NCI-H1092 treated with DMSO at 0.1 percent for 48 hours (cell line): Measurements from ENCODE around the gene ALOX12.

ENCODE experiments used
- DNase-seq: peaks from one replicate; lab custom pipeline; 2025; lab: John Stamatoyannopoulos, UW

ALOX12 gene

GRCh38 chr17:7001318-7001961 is 5.6 kb downstream of the ALOX12 start:
- no peak for DNase-seq

- no peak for DNase-seq
Observed at GRCh38 chr17:7002288-7003047, 6.6 kb downstream of the ALOX12 start.

- DNase-seq: no peak
Observed at GRCh38 chr17:7003745-7004144, 7.9 kb downstream of the ALOX12 start.

- peak; percentile 52 for DNase-seq
Observed at GRCh38 chr17:7004398-7005253, 8.8 kb downstream of the ALOX12 start.

- DNase-seq: no peak
Observed at GRCh38 chr17:7005716-7006115, 9.9 kb downstream of the ALOX12 start.

GRCh38 chr17:7007143-7007542 is 11.3 kb downstream of the ALOX12 start:
- no peak for DNase-seq

GRCh38 chr17:7010523-7010922 is 14.7 kb downstream of the ALOX12 start:
- DNase-seq: no peak

- no peak for DNase-seq
Observed at GRCh38 chr17:7011415-7011814, 15.6 kb downstream of the ALOX12 start.

- DNase-seq: no peak
Observed at GRCh38 chr17:7011942-7012254, 16.0 kb downstream of the ALOX12 start.

- DNase-seq: peak; percentile 87
Observed at GRCh38 chr17:7014261-7014994, 18.6 kb downstream of the ALOX12 start.

- DNase-seq: no peak
Observed at GRCh38 chr17:7014995-7015958, 19.4 kb downstream of the ALOX12 start.

GRCh38 chr17:7016418-7016817 is 20.6 kb downstream of the ALOX12 start:
- no peak for DNase-seq

- no peak for DNase-seq
Observed at GRCh38 chr17:7016886-7017826, 21.3 kb downstream of the ALOX12 start.

- DNase-seq: no peak
Observed at GRCh38 chr17:7017827-7018200, 22.0 kb downstream of the ALOX12 start.

GRCh38 chr17:7018331-7018964 is 22.6 kb downstream of the ALOX12 start:
- DNase-seq: no peak

GRCh38 chr17:7019367-7019766 is 23.5 kb downstream of the ALOX12 start:
- DNase-seq: no peak

- DNase-seq: peak; percentile 39
Observed at GRCh38 chr17:7019839-7020519, 24.1 kb downstream of the ALOX12 start.

- no peak for DNase-seq
Observed at GRCh38 chr17:7020894-7021664, 25.2 kb downstream of the ALOX12 start.
